ENCODE data around the gene GALNT18. TPM values are rescaled to one million over a fixed set of nuclear protein-coding genes. Genes with fewer than 3 reads are reported as not detected.

Gene GALNT18
- total and polyA plus RNA-seq, 7 experiments from 2014 or later: 0.15 to 1.7 (median 0.20) TPM; not detected in 4

DNA sequence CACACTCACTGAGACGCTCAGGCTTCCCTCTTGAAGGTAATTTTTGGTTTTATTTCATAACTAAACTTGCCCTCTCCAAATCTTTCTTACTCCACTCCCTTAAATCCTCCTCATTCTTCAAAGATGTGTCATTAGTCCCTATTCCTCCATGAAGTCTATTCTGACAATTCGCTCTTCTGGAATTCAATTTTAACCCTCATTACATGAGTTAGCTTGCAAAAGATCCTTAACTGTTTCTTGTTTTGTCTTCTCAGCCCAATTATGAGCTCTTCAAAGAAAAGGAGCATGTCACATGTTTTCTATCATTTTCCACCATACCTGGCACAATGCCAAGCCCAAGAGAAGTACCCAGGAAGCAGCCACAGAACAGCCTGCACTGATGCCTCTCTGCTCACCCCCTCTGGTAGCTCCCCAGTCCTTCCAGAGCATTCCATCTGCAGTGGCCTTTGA is 13.0 kb downstream of the GALNT18 start:
- no peak overlapping the region for H3K27ac Mint-ChIP-seq
- H3K4me3 Mint-ChIP-seq: no peak overlapping the region
- DNase-seq (peak in 3 of 9 donors; percentile 4 to 23 (median 7)), ATAC-seq (no peak)
- no peaks in the 10 kb centered on the region for H3K9me3 Mint-ChIP-seq
- H3K36me3 ChIP-seq (ENCODE audit: control insufficient read depth in 2 of 3, insufficient read depth in 3 of 3, low read length in 3 of 3): no peaks in the 10 kb centered on the region
- intact Hi-C loops (cut with micrococcal nuclease): no loop called here
- no peak overlapping the region for H3K27ac ChIP-seq (ENCODE audit: low read depth, low read length)
- no peaks in the 10 kb centered on the region for H3K9me3 ChIP-seq (ENCODE audit: control insufficient read depth in 2 of 3, low read length in 3 of 3)
- ChIA-PET CTCF (no interaction called here), POLR2A (no interaction called here)
- no peaks in the 10 kb centered on the region for H3K27me3 ChIP-seq (ENCODE audit: control insufficient read depth in 2 of 2, insufficient read depth in 2 of 2, low read length in 2 of 2)
- no peaks in the 10 kb centered on the region for H3K4me1 ChIP-seq (ENCODE audit: control insufficient read depth in 2 of 2, insufficient read depth in 2 of 2, low read length in 2 of 2)
- H3K27me3 Mint-ChIP-seq: peaks cover 0 to 23% (median 19%) of the 10 kb centered on the region in 5 donors
- H3K4me3 ChIP-seq (ENCODE audit: low read length): no peak overlapping the region
- peaks cover 0 to 11% (median 0%) of the 10 kb centered on the region in 7 donors for H3K4me1 Mint-ChIP-seq
- H3K36me3 Mint-ChIP-seq: no peaks in the 10 kb centered on the region

DNA sequence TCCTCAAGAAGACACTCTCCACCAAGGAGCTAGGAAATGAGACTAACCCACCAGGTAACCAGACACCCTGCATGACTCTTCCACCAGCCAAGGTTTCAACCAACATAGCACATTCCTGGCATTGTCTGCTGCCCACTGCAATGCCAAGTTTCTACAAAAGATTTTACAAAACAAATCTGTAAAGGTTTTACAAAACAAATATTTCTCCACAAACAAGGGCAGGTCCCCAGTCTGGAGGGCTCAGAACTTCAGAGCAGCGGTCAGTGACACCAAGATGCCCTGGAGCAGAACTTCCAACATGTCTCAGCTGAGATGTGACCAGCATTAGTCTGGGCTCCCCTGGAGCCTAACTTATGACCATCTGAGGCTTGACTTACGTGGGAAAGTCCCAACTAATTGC is 14.0 kb downstream of the GALNT18 start:
- Mint-ChIP-seq H3K9me3 (peaks cover 0 to 2% (median 0%) of the 10 kb centered on the region in 11 donors), H3K27ac (no peak overlapping the region), H3K4me1 (peaks cover 0 to 11% (median 0%) of the 10 kb centered on the region in 7 donors), H3K36me3 (no peaks in the 10 kb centered on the region), H3K27me3 (peaks cover 3 to 22% (median 19%) of the 10 kb centered on the region in 5 donors), H3K4me3 (no peak overlapping the region)
- POLR2A ChIA-PET: no interaction called here
- H3K4me1 ChIP-seq (ENCODE audit: control insufficient read depth in 2 of 2, insufficient read depth in 2 of 2, low read length in 2 of 2): no peaks in the 10 kb centered on the region
- DNase-seq (no peak), ATAC-seq (no peak)
- H3K9me3 ChIP-seq (ENCODE audit: control insufficient read depth in 2 of 3, low read length in 3 of 3): no peaks in the 10 kb centered on the region
- no peak overlapping the region for H3K27ac ChIP-seq (ENCODE audit: low read depth, low read length)
- H3K36me3 ChIP-seq (ENCODE audit: control insufficient read depth in 2 of 3, insufficient read depth in 3 of 3, low read length in 3 of 3): no peaks in the 10 kb centered on the region
- CTCF ChIA-PET: no interaction called here
- intact Hi-C loops (cut with micrococcal nuclease): no loop called here
- no peak overlapping the region for H3K4me3 ChIP-seq (ENCODE audit: low read length)
- H3K27me3 ChIP-seq (ENCODE audit: control insufficient read depth in 2 of 2, insufficient read depth in 2 of 2, low read length in 2 of 2): no peaks in the 10 kb centered on the region

GRCh38 chr11:11605821-11606450 is 15.9 kb downstream of the GALNT18 start:
- DNase-seq (no peak), ATAC-seq (no peak)
- intact Hi-C loops (cut with micrococcal nuclease): no loop called here
- Histone ChIP-seq H3K9me3 (ENCODE audit: control insufficient read depth in 2 of 3, low read length in 3 of 3) (no peaks in the 10 kb centered on the region), H3K4me3 (ENCODE audit: low read length) (no peak overlapping the region), H3K27me3 (ENCODE audit: control insufficient read depth in 2 of 2, insufficient read depth in 2 of 2, low read length in 2 of 2) (no peaks in the 10 kb centered on the region), H3K4me1 (ENCODE audit: control insufficient read depth in 2 of 2, insufficient read depth in 2 of 2, low read length in 2 of 2) (no peaks in the 10 kb centered on the region), H3K36me3 (ENCODE audit: control insufficient read depth in 2 of 3, insufficient read depth in 3 of 3, low read length in 3 of 3) (no peaks in the 10 kb centered on the region), H3K27ac (ENCODE audit: low read depth, low read length) (no peak overlapping the region)
- Mint-ChIP-seq H3K9me3 (peaks cover 0 to 14% (median 2%) of the 10 kb centered on the region in 11 donors), H3K4me1 (peaks cover 0 to 11% (median 0%) of the 10 kb centered on the region in 7 donors), H3K36me3 (peaks cover 0 to 7% (median 0%) of the 10 kb centered on the region in 5 donors), H3K27ac (no peak overlapping the region), H3K27me3 (peaks cover 8 to 22% (median 21%) of the 10 kb centered on the region in 5 donors), H3K4me3 (no peak overlapping the region)
- ChIA-PET CTCF (no interaction called here), POLR2A (no interaction called here)

DNA sequence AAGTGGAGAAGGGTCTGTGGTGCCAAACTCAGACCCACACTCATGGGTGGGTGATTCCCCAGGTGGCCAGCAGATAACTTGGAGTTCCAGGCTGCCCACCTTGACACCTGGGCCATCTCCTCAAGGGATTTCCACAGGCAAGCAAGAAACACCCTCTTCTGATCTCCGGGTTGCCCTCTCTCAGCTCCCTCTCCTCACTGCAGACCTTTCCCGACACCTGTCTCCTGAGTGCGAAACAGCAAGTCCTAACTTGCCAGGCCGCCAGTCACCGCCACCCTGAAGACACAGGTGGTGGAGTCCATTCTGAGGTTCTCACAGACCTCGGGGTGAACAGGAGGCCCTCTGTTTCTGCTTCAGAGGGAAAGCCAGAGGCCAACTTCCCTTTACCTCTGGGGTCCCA is 16.6 kb downstream of the GALNT18 start:
- Histone ChIP-seq H3K27me3 (ENCODE audit: control insufficient read depth in 2 of 2, insufficient read depth in 2 of 2, low read length in 2 of 2) (no peaks in the 10 kb centered on the region), H3K36me3 (ENCODE audit: control insufficient read depth in 2 of 3, insufficient read depth in 3 of 3, low read length in 3 of 3) (no peaks in the 10 kb centered on the region), H3K9me3 (ENCODE audit: control insufficient read depth in 2 of 3, low read length in 3 of 3) (no peaks in the 10 kb centered on the region), H3K27ac (ENCODE audit: low read depth, low read length) (no peak overlapping the region), H3K4me1 (ENCODE audit: control insufficient read depth in 2 of 2, insufficient read depth in 2 of 2, low read length in 2 of 2) (no peaks in the 10 kb centered on the region), H3K4me3 (ENCODE audit: low read length) (no peak overlapping the region)
- ATAC-seq: no peak
- ChIA-PET POLR2A (no interaction called here), CTCF (no interaction called here)
- DNase-seq: no peak
- H3K4me3 Mint-ChIP-seq: no peak overlapping the region
- peaks cover 0 to 7% (median 0%) of the 10 kb centered on the region in 5 donors for H3K36me3 Mint-ChIP-seq
- H3K4me1 Mint-ChIP-seq: peaks cover 0 to 11% (median 0%) of the 10 kb centered on the region in 7 donors
- no peak overlapping the region for H3K27ac Mint-ChIP-seq
- intact Hi-C loops (cut with micrococcal nuclease): no loop called here
- H3K27me3 Mint-ChIP-seq: peaks cover 8 to 22% (median 17%) of the 10 kb centered on the region in 5 donors
- peaks cover 0 to 18% (median 4%) of the 10 kb centered on the region in 11 donors for H3K9me3 Mint-ChIP-seq

DNA sequence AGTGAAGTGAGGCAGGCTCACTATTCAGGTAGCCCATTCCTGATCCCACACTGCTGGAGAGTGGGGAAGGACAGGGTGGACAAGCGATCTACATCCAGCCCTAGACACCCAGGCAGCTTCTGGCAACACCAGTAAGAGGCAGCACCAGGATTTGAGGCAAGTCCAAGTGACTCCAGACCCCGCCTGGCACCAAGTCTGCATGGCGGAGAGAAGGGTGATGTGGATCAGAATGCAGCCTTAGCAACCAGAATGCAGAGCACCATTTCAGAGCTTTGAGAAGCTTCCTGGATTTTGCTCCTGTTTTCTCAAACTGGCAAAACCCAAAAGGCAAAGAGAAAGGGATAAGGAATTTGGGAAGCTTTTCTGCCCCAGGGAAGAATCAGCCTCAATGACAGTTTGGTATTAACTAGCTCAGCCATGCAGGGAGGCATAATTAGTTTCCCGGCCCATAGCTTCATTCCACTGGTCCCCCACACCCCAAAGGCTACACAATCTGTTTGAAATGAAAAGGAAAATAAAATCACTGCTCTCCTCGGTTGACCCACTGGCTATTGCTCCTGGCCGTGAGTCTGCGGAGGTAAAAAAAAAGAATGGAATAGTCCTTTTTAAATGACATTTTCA is 17.3 kb downstream of the GALNT18 start:
- no peak for DNase-seq
- peaks cover 0 to 10% (median 0%) of the 10 kb centered on the region in 7 donors for H3K4me1 Mint-ChIP-seq
- H3K27me3 ChIP-seq (ENCODE audit: control insufficient read depth in 2 of 2, insufficient read depth in 2 of 2, low read length in 2 of 2): no peaks in the 10 kb centered on the region
- ChIA-PET CTCF (no interaction called here), POLR2A (no interaction called here)
- H3K27ac ChIP-seq (ENCODE audit: low read depth, low read length): no peak overlapping the region
- no peak overlapping the region for H3K4me3 Mint-ChIP-seq
- no peak for ATAC-seq
- H3K36me3 ChIP-seq (ENCODE audit: control insufficient read depth in 2 of 3, insufficient read depth in 3 of 3, low read length in 3 of 3): no peaks in the 10 kb centered on the region
- intact Hi-C loops (cut with micrococcal nuclease): no loop called here
- peaks cover 8 to 24% (median 16%) of the 10 kb centered on the region in 5 donors for H3K27me3 Mint-ChIP-seq
- H3K9me3 Mint-ChIP-seq: peaks cover 0 to 20% (median 4%) of the 10 kb centered on the region in 11 donors
- H3K36me3 Mint-ChIP-seq: peaks cover 0 to 7% (median 0%) of the 10 kb centered on the region in 5 donors
- H3K4me1 ChIP-seq (ENCODE audit: control insufficient read depth in 2 of 2, insufficient read depth in 2 of 2, low read length in 2 of 2): no peaks in the 10 kb centered on the region
- H3K4me3 ChIP-seq (ENCODE audit: low read length): no peak overlapping the region
- no peak overlapping the region for H3K27ac Mint-ChIP-seq
- H3K9me3 ChIP-seq (ENCODE audit: control insufficient read depth in 2 of 3, low read length in 3 of 3): no peaks in the 10 kb centered on the region

DNA sequence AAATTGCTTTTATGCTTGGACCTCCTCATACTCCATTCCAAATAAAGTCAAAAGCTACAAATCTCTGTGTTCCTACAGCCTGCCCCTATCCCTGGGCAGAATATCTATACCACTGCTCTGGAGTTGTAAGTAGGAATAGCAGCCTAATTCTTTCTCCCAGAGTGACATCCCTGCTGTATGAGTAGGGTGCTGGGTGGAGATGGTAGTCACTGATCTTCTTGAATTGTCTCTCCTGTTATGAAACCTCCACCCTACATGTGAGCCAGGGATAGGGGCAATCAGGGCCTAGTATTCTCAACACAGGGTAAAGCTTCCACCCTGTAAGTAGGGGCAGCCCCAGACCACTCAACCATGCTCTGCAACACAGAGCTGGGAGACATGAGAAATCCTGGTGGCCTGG is 19.8 kb downstream of the GALNT18 start:
- ATAC-seq (no peak), DNase-seq (no peak)
- Mint-ChIP-seq H3K36me3 (peaks cover 0 to 7% (median 0%) of the 10 kb centered on the region in 5 donors), H3K27me3 (peaks cover 12 to 24% (median 20%) of the 10 kb centered on the region in 5 donors), H3K4me1 (no peaks in the 10 kb centered on the region), H3K4me3 (no peak overlapping the region), H3K9me3 (peaks cover 0 to 20% (median 4%) of the 10 kb centered on the region in 11 donors), H3K27ac (no peak overlapping the region)
- CTCF ChIA-PET: no interaction called here
- intact Hi-C loops (cut with micrococcal nuclease): no loop called here
- Histone ChIP-seq H3K4me3 (ENCODE audit: low read length) (no peak overlapping the region), H3K36me3 (ENCODE audit: control insufficient read depth in 2 of 3, insufficient read depth in 3 of 3, low read length in 3 of 3) (no peaks in the 10 kb centered on the region), H3K9me3 (ENCODE audit: control insufficient read depth in 2 of 3, low read length in 3 of 3) (no peaks in the 10 kb centered on the region), H3K4me1 (ENCODE audit: control insufficient read depth in 2 of 2, insufficient read depth in 2 of 2, low read length in 2 of 2) (no peaks in the 10 kb centered on the region), H3K27me3 (ENCODE audit: control insufficient read depth in 2 of 2, insufficient read depth in 2 of 2, low read length in 2 of 2) (no peaks in the 10 kb centered on the region), H3K27ac (ENCODE audit: low read depth, low read length) (no peak overlapping the region)
- POLR2A ChIA-PET: no interaction called here

Measured in naive thymus-derived CD4-positive, alpha-beta T cell (primary cell).